ENCODE measurements around the gene TSSK3. TPM values are rescaled to one million over a fixed set of nuclear protein-coding genes. Genes with fewer than 3 reads are reported as not detected.

The TSSK3 gene
- total and polyA plus RNA-seq, 9 of the 15 experiments (the other 6 are each of a cell fraction or from before 2014, with no cell fraction given), result 0.27 to 2.8 (median 1.9) TPM

DNA sequence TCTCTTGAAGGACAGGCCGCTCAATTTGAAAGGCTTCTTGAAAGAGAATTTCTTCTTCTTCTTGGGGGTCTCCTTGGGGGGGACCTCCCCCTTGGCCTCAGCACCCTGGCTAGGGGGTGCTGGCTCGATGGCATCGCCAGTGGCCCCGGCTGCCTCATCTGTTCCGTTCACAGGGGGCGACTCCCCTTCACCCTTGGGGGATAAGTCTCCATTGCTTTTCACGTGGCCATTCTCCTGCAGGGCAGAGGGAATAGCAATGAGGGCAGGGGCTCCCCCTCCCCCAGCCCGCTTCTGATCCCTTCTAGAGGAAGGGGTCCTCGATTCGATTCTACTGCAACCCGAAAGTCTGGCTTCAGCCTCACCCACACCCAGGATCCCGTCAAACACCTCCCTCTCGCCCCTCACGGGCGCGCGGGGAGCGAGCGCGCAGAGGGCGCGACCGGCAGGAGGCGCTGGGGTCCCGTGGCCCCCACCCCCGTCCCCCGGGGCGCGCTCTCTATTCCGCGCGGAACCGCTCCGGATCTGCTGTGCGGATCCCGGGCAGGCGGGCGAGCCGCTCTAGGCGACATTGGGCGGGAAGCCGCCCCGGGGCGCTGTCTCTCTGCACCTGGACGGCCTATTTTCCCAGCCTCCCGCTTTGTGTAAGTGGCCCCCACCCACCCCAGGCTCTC is 27.3 kb upstream of the TSSK3 start (continued):
- TF ChIP-seq, protein P1, sequence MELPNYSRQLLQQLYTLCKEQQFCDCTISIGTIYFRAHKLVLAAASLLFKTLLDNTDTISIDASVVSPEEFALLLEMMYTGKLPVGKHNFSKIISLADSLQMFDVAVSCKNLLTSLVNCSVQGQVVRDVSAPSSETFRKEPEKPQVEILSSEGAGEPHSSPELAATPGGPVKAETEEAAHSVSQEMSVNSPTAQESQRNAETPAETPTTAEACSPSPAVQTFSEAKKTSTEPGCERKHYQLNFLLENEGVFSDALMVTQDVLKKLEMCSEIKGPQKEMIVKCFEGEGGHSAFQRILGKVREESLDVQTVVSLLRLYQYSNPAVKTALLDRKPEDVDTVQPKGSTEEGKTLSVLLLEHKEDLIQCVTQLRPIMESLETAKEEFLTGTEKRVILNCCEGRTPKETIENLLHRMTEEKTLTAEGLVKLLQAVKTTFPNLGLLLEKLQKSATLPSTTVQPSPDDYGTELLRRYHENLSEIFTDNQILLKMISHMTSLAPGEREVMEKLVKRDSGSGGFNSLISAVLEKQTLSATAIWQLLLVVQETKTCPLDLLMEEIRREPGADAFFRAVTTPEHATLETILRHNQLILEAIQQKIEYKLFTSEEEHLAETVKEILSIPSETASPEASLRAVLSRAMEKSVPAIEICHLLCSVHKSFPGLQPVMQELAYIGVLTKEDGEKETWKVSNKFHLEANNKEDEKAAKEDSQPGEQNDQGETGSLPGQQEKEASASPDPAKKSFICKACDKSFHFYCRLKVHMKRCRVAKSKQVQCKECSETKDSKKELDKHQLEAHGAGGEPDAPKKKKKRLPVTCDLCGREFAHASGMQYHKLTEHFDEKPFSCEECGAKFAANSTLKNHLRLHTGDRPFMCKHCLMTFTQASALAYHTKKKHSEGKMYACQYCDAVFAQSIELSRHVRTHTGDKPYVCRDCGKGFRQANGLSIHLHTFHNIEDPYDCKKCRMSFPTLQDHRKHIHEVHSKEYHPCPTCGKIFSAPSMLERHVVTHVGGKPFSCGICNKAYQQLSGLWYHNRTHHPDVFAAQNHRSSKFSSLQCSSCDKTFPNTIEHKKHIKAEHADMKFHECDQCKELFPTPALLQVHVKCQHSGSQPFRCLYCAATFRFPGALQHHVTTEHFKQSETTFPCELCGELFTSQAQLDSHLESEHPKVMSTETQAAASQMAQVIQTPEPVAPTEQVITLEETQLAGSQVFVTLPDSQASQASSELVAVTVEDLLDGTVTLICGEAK (IDR thresholded peaks at IDR 0.05), result 0 out of 2 replicates have a peak, but pooled peaks have one; percentile 32
- TF ChIP-seq, protein P1 (CRISPR knock-in tag; IDR thresholded peaks at IDR 0.05), result no peak
- TF ChIP-seq ZNF57 (CRISPR knock-in tag; IDR thresholded peaks at IDR 0.05) (no peak), SIX5 (IDR thresholded peaks at IDR 0.05; ENCODE audit: borderline replicate concordance in 1 of 2, insufficient read depth in 1 of 2, low read depth in 1 of 2, low read length in 2 of 2) (no peak), NFYB (IDR thresholded peaks at IDR 0.05; ENCODE audit: extremely low read depth, insufficient read length) (no peak), ARID2 (IDR thresholded peaks at IDR 0.05) (no peak), PRMT5 (CRISPR knock-in tag; IDR thresholded peaks at IDR 0.05) (no peak), ZNF217 (CRISPR knock-in tag; IDR thresholded peaks at IDR 0.05) (no peak), GATAD2B (IDR thresholded peaks at IDR 0.05; ENCODE audit: borderline replicate concordance) (peak; percentile 85), ZNF316 (IDR thresholded peaks at IDR 0.05) (no peak), TSC22D4 (tag; IDR thresholded peaks at IDR 0.05) (no peak), CHCHD3 (CRISPR knock-in tag; IDR thresholded peaks at IDR 0.05) (0 out of 2 replicates have a peak, but pooled peaks have one; percentile 48), NRF1 (conservative IDR thresholded peaks at IDR 0.05 in 1 of 2, IDR thresholded peaks at IDR 0.05 in 1 of 2) (peak; percentile 39 to 57; a peak in 3 of 4 replicates), ZNF764 (CRISPR knock-in tag; IDR thresholded peaks at IDR 0.05; ENCODE audit: low read depth) (peak; percentile 87), MCM3 (IDR thresholded peaks at IDR 0.05) (no peak), TEAD2 (tag; IDR thresholded peaks at IDR 0.05) (no peak)
- TF ChIP-seq, protein P2, sequence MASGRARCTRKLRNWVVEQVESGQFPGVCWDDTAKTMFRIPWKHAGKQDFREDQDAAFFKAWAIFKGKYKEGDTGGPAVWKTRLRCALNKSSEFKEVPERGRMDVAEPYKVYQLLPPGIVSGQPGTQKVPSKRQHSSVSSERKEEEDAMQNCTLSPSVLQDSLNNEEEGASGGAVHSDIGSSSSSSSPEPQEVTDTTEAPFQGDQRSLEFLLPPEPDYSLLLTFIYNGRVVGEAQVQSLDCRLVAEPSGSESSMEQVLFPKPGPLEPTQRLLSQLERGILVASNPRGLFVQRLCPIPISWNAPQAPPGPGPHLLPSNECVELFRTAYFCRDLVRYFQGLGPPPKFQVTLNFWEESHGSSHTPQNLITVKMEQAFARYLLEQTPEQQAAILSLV (tag; IDR thresholded peaks at IDR 0.05), result no peak
- TF ChIP-seq, protein P3, sequence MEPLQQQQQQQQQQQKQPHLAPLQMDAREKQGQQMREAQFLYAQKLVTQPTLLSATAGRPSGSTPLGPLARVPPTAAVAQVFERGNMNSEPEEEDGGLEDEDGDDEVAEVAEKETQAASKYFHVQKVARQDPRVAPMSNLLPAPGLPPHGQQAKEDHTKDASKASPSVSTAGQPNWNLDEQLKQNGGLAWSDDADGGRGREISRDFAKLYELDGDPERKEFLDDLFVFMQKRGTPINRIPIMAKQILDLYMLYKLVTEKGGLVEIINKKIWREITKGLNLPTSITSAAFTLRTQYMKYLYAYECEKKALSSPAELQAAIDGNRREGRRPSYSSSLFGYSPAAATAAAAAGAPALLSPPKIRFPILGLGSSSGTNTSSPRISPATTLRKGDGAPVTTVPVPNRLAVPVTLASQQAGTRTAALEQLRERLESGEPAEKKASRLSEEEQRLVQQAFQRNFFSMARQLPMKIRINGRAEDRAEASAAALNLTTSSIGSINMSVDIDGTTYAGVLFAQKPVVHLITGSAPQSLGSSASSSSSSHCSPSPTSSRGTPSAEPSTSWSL (CRISPR knock-in tag; IDR thresholded peaks at IDR 0.05; ENCODE audit: borderline replicate concordance), result no peak
